Measurements from ENCODE around the gene KRT86. TPM values are rescaled to one million over a fixed set of nuclear protein-coding genes. Genes with fewer than 3 reads are reported as not detected.

Gene KRT86
- total and polyA plus RNA-seq, 4 experiments from 2014 or later: not detected

DNA sequence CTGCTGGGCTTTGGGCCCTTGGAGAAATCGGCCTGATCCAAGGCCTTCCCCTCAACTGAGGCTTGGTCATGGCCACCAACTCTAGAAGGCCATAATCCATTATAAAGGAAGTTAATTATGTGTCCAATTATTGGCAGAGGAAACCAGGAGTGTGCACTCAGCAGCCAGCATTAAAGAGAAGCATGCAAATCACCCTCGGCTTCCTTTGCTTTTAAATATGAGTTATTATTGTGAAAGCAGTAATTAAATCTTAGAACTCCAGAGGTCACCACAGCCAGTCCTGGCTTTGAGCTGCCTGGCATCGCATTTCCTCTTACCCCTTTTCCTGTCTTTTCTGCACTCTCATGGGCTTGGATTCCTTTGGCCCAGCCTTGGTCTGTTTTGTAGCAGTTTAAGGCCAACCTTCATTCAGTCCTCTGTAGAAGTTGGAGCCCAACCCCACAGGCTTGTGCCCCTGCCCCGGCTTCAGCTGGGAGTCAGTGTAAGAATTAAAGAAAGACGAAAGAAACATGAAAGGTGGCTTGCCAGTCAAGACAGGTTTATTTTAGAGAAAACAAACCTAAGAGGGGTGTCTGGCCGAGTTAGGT, 14.7 kb upstream of the KRT86 start:
- Mint-ChIP-seq H3K4me1 (peaks cover 2 to 14% (median 5%) of the 10 kb centered on the region in 4 donors), H3K36me3 (no peaks in the 10 kb centered on the region), H3K27me3 (peaks cover 43 to 49% of the 10 kb centered on the region in 2 donors), H3K4me3 (no peak overlapping the region), H3K27ac (no peak overlapping the region), H3K9me3 (no peaks in the 10 kb centered on the region)
- Histone ChIP-seq H3K27ac (ENCODE audit: low read depth, low read length) (no peak overlapping the region), H3K4me1 (ENCODE audit: insufficient read depth, low read length) (no peaks in the 10 kb centered on the region), H3K27me3 (ENCODE audit: insufficient read depth, low read length) (no peaks in the 10 kb centered on the region), H3K4me3 (ENCODE audit: low read length in 2 of 2) (no peak overlapping the region), H3K9me3 (ENCODE audit: control insufficient read depth in 1 of 2, low read length in 2 of 2) (no peaks in the 10 kb centered on the region), H3K36me3 (ENCODE audit: insufficient read depth, low read length) (no peaks in the 10 kb centered on the region)
- POLR2A ChIA-PET (ENCODE audit: partially characterized antibody): no interaction called here
- DNase-seq: no peak
- intact Hi-C loops (cut with micrococcal nuclease): no loop called here
- CTCF ChIA-PET (ENCODE audit: partially characterized antibody): no interaction called here

DNA sequence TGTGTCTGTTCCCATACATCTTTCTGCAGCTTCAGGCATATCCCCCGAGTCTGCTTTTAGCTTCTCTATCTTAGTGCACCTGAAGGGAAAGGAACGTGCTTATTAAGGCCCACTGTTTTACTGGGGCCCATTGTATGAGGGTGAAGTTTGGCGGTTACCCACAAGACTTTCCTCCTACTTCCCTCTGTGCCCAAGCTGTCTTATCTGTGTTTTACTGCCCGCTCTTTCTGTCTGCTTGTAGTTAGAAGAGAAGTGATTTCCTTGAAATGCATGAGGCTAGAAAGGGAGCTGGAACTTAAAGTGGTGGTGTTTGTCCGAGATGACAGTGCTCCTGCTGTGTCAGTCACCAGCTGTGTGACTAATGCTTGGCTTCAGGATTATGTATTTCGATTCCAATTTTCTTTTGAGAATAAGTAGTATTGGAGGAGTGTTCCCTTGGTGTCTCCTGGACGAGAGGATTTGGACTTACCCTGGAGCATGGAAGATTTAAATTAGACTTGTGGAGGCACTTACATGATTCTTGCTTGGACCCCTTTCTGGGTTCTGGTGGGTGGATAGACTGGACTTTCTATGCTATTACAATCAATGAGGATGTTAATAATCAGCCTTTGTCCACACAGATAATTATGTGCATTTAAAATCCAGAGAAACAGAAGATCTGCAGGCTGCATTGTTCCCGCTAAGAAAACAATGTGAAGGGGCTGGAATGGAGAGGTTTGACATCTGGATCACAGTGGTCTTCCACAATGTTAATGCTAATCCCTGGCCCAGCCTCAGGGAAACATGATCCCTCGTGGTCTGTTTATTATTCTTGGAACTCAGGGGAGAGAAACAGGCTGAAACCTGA, 13.9 kb upstream of the KRT86 start:
- intact Hi-C loops (cut with micrococcal nuclease): no loop called here
- POLR2A ChIA-PET (ENCODE audit: partially characterized antibody): no interaction called here
- peak overlapping the region in 1 of 8 donors; percentile 1 for H3K4me3 Mint-ChIP-seq
- H3K27me3 Mint-ChIP-seq: peaks cover 37 to 43% of the 10 kb centered on the region in 2 donors
- H3K4me1 ChIP-seq (ENCODE audit: insufficient read depth, low read length): no peaks in the 10 kb centered on the region
- H3K9me3 ChIP-seq (ENCODE audit: control insufficient read depth in 1 of 2, low read length in 2 of 2): no peaks in the 10 kb centered on the region
- H3K27ac Mint-ChIP-seq: peak overlapping the region in 1 of 7 donors; percentile 74
- no peak overlapping the region for H3K27ac ChIP-seq (ENCODE audit: low read depth, low read length)
- CTCF ChIA-PET (ENCODE audit: partially characterized antibody): no interaction called here
- H3K9me3 Mint-ChIP-seq: no peaks in the 10 kb centered on the region
- no peaks in the 10 kb centered on the region for H3K36me3 ChIP-seq (ENCODE audit: insufficient read depth, low read length)
- peaks cover 2 to 14% (median 5%) of the 10 kb centered on the region in 4 donors for H3K4me1 Mint-ChIP-seq
- no peaks in the 10 kb centered on the region for H3K36me3 Mint-ChIP-seq
- no peak overlapping the region for H3K4me3 ChIP-seq (ENCODE audit: low read length in 2 of 2)
- no peaks in the 10 kb centered on the region for H3K27me3 ChIP-seq (ENCODE audit: insufficient read depth, low read length)
- DNase-seq: no peak

DNA sequence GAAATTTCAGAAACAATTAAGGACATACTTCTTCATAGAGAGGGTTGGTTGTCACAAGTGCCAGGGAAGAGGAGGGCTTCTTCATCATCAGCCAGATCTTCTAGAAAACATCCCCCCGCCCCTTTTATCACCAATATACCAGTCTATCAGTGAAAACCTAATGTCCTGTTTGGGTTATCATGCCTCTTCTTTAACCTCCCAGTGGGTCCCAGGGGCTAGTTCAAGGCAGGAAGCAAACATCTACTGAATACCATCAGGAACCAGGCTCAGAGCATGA, 13.3 kb upstream of the KRT86 start:
- Histone ChIP-seq H3K27ac (ENCODE audit: low read depth, low read length) (no peak overlapping the region), H3K9me3 (ENCODE audit: control insufficient read depth in 1 of 2, low read length in 2 of 2) (no peaks in the 10 kb centered on the region), H3K4me1 (ENCODE audit: insufficient read depth, low read length) (no peaks in the 10 kb centered on the region), H3K27me3 (ENCODE audit: insufficient read depth, low read length) (no peaks in the 10 kb centered on the region), H3K36me3 (ENCODE audit: insufficient read depth, low read length) (no peaks in the 10 kb centered on the region), H3K4me3 (ENCODE audit: low read length in 2 of 2) (no peak overlapping the region)
- POLR2A ChIA-PET (ENCODE audit: partially characterized antibody): no interaction called here
- no peak overlapping the region for H3K4me3 Mint-ChIP-seq
- H3K27ac Mint-ChIP-seq: no peak overlapping the region
- H3K9me3 Mint-ChIP-seq: no peaks in the 10 kb centered on the region
- peaks cover 2 to 14% (median 5%) of the 10 kb centered on the region in 4 donors for H3K4me1 Mint-ChIP-seq
- H3K36me3 Mint-ChIP-seq: no peaks in the 10 kb centered on the region
- peaks cover 33 to 39% of the 10 kb centered on the region in 2 donors for H3K27me3 Mint-ChIP-seq
- intact Hi-C loops (cut with micrococcal nuclease): no loop called here
- no peak for DNase-seq
- CTCF ChIA-PET (ENCODE audit: partially characterized antibody): no interaction called here

GRCh38 chr12:52262286-52262685, 12.2 kb upstream of the KRT86 start:
- H3K36me3 Mint-ChIP-seq: no peaks in the 10 kb centered on the region
- H3K4me3 Mint-ChIP-seq: no peak overlapping the region
- H3K9me3 ChIP-seq (ENCODE audit: control insufficient read depth in 1 of 2, low read length in 2 of 2): no peaks in the 10 kb centered on the region
- no peaks in the 10 kb centered on the region for H3K4me1 ChIP-seq (ENCODE audit: insufficient read depth, low read length)
- POLR2A ChIA-PET (ENCODE audit: partially characterized antibody): no interaction called here
- H3K9me3 Mint-ChIP-seq: peaks cover 0 to 2% (median 0%) of the 10 kb centered on the region in 8 donors
- H3K27me3 Mint-ChIP-seq: peaks cover 29 to 33% of the 10 kb centered on the region in 2 donors
- CTCF ChIA-PET (ENCODE audit: partially characterized antibody): no interaction called here
- no peak overlapping the region for H3K27ac ChIP-seq (ENCODE audit: low read depth, low read length)
- no peaks in the 10 kb centered on the region for H3K27me3 ChIP-seq (ENCODE audit: insufficient read depth, low read length)
- H3K36me3 ChIP-seq (ENCODE audit: insufficient read depth, low read length): no peaks in the 10 kb centered on the region
- H3K4me3 ChIP-seq (ENCODE audit: low read length in 2 of 2): no peak overlapping the region
- intact Hi-C loops (cut with micrococcal nuclease): no loop called here
- no peak for DNase-seq
- peaks cover 2 to 14% (median 5%) of the 10 kb centered on the region in 4 donors for H3K4me1 Mint-ChIP-seq
- no peak overlapping the region for H3K27ac Mint-ChIP-seq

DNA sequence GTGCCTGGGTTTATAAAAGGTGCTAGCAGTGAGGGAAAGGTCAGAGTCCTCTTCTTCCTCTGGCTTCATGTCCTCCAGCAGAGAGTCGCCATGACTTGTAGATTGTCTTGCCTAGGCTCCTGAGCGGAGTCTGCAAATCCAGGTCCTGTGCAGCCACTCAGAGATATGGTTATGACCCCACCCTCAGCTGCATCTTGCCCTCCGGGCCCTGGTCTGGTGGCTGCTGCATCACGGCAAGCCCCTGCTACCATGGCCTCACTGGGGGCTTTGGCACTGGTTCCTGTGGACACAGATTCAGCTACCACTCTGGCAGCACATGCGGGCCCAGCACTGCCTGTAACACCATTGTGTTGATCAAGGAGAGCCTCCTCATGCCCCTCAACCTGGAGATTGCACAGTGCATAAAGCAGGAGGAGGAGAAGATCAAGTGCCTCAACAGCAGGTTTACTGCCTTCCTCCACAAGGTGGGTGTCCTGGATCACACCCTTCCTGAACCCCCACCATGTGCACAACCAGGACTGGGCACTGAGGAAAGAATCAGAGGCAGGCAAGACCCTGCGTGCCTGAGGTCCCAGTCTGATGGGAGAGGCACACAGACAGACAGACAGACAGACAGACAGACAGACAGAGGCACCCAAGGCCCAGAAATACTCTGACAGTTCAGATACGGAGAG, 10.5 kb upstream of the KRT86 start:
- peaks cover 0 to 2% (median 0%) of the 10 kb centered on the region in 8 donors for H3K9me3 Mint-ChIP-seq
- no peak overlapping the region for H3K4me3 Mint-ChIP-seq
- Histone ChIP-seq H3K27me3 (ENCODE audit: insufficient read depth, low read length) (no peaks in the 10 kb centered on the region), H3K9me3 (ENCODE audit: control insufficient read depth in 1 of 2, low read length in 2 of 2) (no peaks in the 10 kb centered on the region), H3K4me3 (ENCODE audit: low read length in 2 of 2) (no peak overlapping the region), H3K36me3 (ENCODE audit: insufficient read depth, low read length) (no peaks in the 10 kb centered on the region), H3K27ac (ENCODE audit: low read depth, low read length) (no peak overlapping the region), H3K4me1 (ENCODE audit: insufficient read depth, low read length) (no peaks in the 10 kb centered on the region)
- ChIA-PET CTCF (ENCODE audit: partially characterized antibody) (interaction anchor here (1.0 to 8.5 kb wide), 2 partner anchors 15 to 53 kb away, joined by 3 to 77 read pairs; no protein-coding TSS in a partner anchor), POLR2A (ENCODE audit: partially characterized antibody) (no interaction called here)
- intact Hi-C loops (cut with micrococcal nuclease): no loop called here
- H3K36me3 Mint-ChIP-seq: no peaks in the 10 kb centered on the region
- peaks cover 2 to 14% (median 5%) of the 10 kb centered on the region in 4 donors for H3K4me1 Mint-ChIP-seq
- H3K27ac Mint-ChIP-seq: no peak overlapping the region
- no peak for DNase-seq
- peaks cover 23 to 29% of the 10 kb centered on the region in 2 donors for H3K27me3 Mint-ChIP-seq

GRCh38 chr12:52264435-52264825, 10.0 kb upstream of the KRT86 start:
- intact Hi-C loops (cut with micrococcal nuclease): no loop called here
- CTCF ChIA-PET (ENCODE audit: partially characterized antibody): interaction anchor here (1.0 to 8.5 kb wide), 2 partner anchors 14 to 54 kb away, joined by 3 to 77 read pairs; no protein-coding TSS in a partner anchor
- Mint-ChIP-seq H3K4me1 (peaks cover 0 to 12% (median 5%) of the 10 kb centered on the region in 4 donors), H3K27me3 (peaks cover 20 to 25% of the 10 kb centered on the region in 2 donors), H3K9me3 (peaks cover 0 to 2% (median 0%) of the 10 kb centered on the region in 8 donors), H3K36me3 (no peaks in the 10 kb centered on the region), H3K4me3 (no peak overlapping the region), H3K27ac (no peak overlapping the region)
- Histone ChIP-seq H3K9me3 (ENCODE audit: control insufficient read depth in 1 of 2, low read length in 2 of 2) (no peaks in the 10 kb centered on the region), H3K27me3 (ENCODE audit: insufficient read depth, low read length) (no peaks in the 10 kb centered on the region), H3K27ac (ENCODE audit: low read depth, low read length) (no peak overlapping the region), H3K4me3 (ENCODE audit: low read length in 2 of 2) (no peak overlapping the region), H3K4me1 (ENCODE audit: insufficient read depth, low read length) (no peaks in the 10 kb centered on the region), H3K36me3 (ENCODE audit: insufficient read depth, low read length) (no peaks in the 10 kb centered on the region)
- no peak for DNase-seq
- POLR2A ChIA-PET (ENCODE audit: partially characterized antibody): no interaction called here

- H3K27ac ChIP-seq (ENCODE audit: low read depth, low read length): no peak overlapping the region
- H3K27ac Mint-ChIP-seq: no peak overlapping the region
- H3K27me3 Mint-ChIP-seq: peaks cover 18 to 24% of the 10 kb centered on the region in 2 donors
- peaks cover 4% of the 10 kb centered on the region for H3K27me3 ChIP-seq (ENCODE audit: insufficient read depth, low read length)
- H3K36me3 ChIP-seq (ENCODE audit: insufficient read depth, low read length): no peaks in the 10 kb centered on the region
- H3K4me3 Mint-ChIP-seq: no peak overlapping the region
- no peaks in the 10 kb centered on the region for H3K4me1 ChIP-seq (ENCODE audit: insufficient read depth, low read length)
- POLR2A ChIA-PET (ENCODE audit: partially characterized antibody): no interaction called here
- CTCF ChIA-PET (ENCODE audit: partially characterized antibody): interaction anchor here (0.7 to 8.5 kb wide), 2 partner anchors 12 to 1633 kb away, joined by 3 to 77 read pairs; no protein-coding TSS in a partner anchor
- no peak overlapping the region for H3K4me3 ChIP-seq (ENCODE audit: low read length in 2 of 2)
- H3K4me1 Mint-ChIP-seq: no peaks in the 10 kb centered on the region
- intact Hi-C loops (cut with micrococcal nuclease): no loop called here
- no peak for DNase-seq
- H3K9me3 Mint-ChIP-seq: peaks cover 0 to 2% (median 0%) of the 10 kb centered on the region in 8 donors
- no peaks in the 10 kb centered on the region for H3K36me3 Mint-ChIP-seq
- H3K9me3 ChIP-seq (ENCODE audit: control insufficient read depth in 1 of 2, low read length in 2 of 2): no peaks in the 10 kb centered on the region
Measured at GRCh38 chr12:52266514-52266913, 7.9 kb upstream of the KRT86 start.
